K562 (cell line): ENCODE results near the gene CACNA1A.

Experiments
- MXI1 ChIP-seq: IDR thresholded peaks from 2 replicates; pipeline ENCODE4 v1.6.1; 2011; ENCODE audit warnings: low read depth, mild to moderate bottlenecking, improper control_type of control experiment, low read length
- NR2C2 ChIP-seq, 2 experiments: fragments of 200-800 bp in 1 of 2; sonication (Bioruptor generic) in 1 of 2; sonication (generic) in 1 of 2; formaldehyde crosslinking in 1 of 2; IDR thresholded peaks; 2 replicates each; pipeline versions ENCODE4 v1.6.1 to v1.8.0; 2016 to 2022; ENCODE audit warnings: mild to moderate bottlenecking in 1 of 2, missing compliant biosample characterization in 1 of 2, missing genetic modification characterization in 1 of 2, missing genetic modification reagents in 1 of 2
- ZNF445 ChIP-seq: fragments of 250-450 bp; sonication (Bioruptor Pico); IDR thresholded peaks from 2 replicates; pipeline ENCODE4 v1.4.0; 2020; ENCODE audit warnings: low read depth, mild to moderate bottlenecking, moderate library complexity

DNA sequence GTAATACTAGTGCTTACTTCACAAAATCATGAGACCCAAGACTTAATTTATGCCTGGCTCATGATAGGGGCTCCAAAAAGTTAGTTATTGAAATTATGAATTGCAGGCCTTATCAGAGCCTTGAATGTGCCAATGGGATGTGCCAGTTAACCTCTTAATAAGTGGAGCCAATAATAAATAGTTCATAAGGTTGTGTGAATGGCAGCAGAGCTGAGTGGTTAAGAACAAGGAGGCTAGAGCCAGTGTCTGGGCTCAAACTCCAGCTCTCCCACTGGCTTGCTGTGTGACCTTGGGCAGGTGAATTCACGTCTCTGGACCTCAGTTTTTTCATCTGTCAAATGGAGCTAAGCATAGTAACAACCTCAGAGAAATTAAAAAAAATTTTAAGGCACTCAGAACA, 222.4 kb downstream of the CACNA1A start:
- no peak for TF ChIP-seq NR2C2 (CRISPR knock-in tag; IDR thresholded peaks at IDR 0.05)
- TF ChIP-seq NR2C2 (tag; IDR thresholded peaks at IDR 0.05), result no peak
- no peak for TF ChIP-seq ZNF445 (CRISPR knock-in tag)
- no peak for TF ChIP-seq MXI1
